CMK (cell line): Measurements from ENCODE around the gene SCYL3.
"Not testable (repeated sequence)": the region's sequence is repeated elsewhere in the genome, so short reads cannot be mapped to it uniquely, and the experiment has no call there.

Experiments
- DNase-seq: peaks from one replicate; pipeline ENCODE4 v3.0.0-alpha.2; 2010; ENCODE audit warnings: low read depth

SCYL3 gene

GRCh38 chr1:169871988-169872387, 21.7 kb downstream of the SCYL3 start:
- not testable (repeated sequence) for DNase-seq

- DNase-seq: no peak
These were observed 24.3 kb downstream of the SCYL3 start for GRCh38 chr1:169869426-169869825.

DNA sequence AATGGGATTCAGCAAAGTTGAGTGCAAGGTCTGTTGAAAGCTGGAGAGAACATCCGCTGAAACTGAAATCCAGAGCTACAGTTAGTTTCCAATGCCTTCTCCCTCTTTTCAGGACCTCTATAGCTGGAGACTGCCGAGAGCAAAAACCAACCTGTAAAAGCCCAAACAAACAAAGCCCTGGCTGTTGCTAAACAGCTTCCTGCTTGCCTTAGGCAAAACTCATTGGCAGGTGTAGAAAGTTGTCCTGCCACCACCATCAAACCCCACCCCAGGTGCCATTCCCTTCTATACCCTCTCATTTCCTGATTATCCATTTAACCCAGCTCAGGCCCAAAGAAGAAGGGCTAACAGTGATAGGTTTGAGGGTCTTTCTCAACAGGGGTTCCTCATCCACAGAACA, 24.7 kb downstream of the SCYL3 start:
- no peak for DNase-seq

- DNase-seq: no peak
These were observed 26.6 kb downstream of the SCYL3 start for GRCh38 chr1:169867012-169867675.

DNA sequence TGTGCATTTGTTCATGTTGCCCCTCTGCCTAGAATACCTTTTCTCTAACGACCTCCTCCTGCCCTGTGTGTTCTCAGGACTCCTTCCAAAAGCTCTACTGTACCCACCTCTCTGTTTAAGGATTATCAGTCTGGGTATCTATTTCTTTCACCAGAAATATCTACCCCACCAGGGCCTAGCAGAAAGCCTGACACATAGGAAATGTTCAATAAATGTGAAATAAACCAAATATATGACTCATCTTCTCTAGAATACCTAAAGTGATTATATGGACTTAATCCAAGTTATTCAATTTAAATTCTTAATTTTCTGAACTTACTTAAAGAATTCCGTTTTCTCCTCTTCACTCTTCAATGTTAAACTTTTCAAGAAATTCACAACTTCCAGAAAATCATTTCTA, 27.1 kb downstream of the SCYL3 start:
- no peak for DNase-seq

GRCh38 chr1:169864531-169864930, 29.2 kb downstream of the SCYL3 start:
- DNase-seq: not testable (repeated sequence)

DNA sequence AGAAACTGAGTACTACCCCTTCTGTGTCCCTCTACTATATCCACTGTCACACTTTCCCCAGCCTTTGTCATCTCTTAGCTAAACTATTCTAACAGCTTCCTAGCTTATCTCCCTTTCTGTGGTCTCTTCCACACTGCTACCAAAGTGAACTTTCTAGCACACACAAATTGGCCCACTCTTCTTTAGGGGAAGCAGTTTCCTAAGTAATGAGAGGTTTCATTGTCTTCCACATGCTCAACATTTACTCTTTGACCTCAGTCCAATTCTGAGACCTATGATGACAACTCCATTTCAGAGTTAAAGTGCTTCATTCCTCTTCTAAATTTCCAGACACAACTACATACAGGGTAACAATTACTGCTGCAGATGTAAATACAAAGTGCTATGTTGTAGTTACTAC, 32.9 kb downstream of the SCYL3 start:
- no peak for DNase-seq

DNA sequence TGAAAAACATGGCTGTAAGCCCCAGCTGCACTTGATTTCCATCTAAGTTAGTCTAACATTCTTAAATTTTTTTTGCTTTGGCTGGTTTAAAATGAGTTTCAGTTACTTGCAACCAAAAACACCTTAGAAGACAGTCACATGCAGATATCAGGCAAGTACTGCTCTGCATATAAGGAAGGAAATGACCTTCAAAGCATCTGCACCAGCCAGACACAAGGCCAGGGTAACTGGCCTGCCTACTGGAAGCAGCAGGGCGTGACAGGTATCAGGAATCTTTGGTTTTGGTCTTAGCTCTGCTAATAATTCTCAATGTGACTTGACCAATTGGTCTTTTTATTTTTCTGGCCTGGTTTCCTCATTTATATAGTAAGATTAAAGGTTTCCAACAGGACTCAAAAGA, 33.5 kb downstream of the SCYL3 start:
- no peak for DNase-seq

GRCh38 chr1:169859001-169859400, 34.7 kb downstream of the SCYL3 start:
- no peak for DNase-seq

DNA sequence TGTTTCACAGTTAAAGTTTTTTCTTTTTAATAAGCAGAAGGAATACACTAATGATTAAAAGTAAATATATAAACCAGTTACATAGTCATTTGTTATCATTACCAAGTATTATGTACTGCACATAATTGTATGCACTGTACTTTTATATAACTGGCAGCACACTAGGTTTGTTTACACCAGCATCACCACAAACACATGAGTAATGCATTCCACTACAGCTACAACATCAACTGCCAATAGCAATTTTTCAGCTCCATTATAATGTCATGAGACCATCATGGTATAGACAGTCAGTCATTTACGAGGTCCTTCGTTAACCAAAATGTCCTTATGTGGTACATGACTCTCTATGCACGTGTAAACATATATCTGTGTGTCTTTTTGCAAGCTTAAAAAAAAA, 35.2 kb downstream of the SCYL3 start:
- no peak for DNase-seq

GRCh38 chr1:169853341-169853740, 40.4 kb downstream of the SCYL3 start:
- no peak for DNase-seq

- DNase-seq: no peak
These were observed 44.2 kb downstream of the SCYL3 start for GRCh38 chr1:169849346-169850022.

DNA sequence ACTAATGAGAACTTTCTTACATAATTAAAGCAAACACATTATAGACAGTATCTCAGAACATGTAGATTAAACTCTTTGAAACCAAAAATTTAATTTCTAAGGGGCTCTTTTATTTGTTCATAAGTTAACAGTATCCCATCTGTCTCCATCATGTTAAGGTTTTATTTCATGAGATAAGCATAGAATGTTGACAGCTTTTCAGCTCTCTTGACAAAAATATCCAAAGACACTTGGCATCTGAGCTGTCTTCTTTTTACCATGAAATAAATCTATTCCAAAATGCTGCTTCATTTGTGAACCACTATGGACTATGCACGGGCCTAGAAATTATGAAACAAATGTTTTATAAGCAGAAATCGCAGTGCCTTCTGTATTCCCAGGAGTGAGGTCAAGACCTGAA, 45.2 kb downstream of the SCYL3 start:
- no peak for DNase-seq

DNA sequence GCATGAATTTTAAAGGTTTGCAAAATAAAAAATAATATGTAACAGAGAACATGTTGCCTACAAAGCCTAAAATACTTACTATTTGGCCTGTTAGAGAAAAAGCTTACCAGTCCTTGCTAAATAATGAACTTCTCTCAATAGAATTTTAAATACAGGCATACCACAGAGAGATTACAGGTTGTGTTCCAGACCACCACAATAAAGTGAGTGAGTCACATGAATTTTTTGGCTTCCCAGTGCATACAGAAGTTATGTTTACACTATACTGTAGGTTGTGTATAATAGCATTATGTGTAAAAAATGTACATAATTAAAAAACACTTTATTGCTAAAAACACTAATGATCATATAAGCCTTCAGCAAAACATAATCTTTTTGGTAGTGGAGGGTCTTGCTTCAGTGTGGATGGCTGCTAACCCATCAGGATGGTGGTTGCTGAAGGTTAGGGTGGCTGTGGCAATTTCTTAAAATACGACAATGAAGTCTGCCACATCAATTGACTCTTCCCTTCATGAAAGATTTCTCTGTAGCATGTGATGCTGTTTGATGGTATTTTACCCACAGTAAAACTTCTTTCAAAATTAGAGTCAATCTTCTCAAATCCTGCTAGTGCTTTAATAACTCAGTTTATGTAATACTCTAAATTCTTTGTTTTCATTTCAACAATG, 48.6 kb downstream of the SCYL3 start:
- DNase-seq: no peak

GRCh38 chr1:169838942-169839341, 54.8 kb downstream of the SCYL3 start:
- DNase-seq: no peak

- no peak for DNase-seq
These were observed 57.5 kb downstream of the SCYL3 start for GRCh38 chr1:169836198-169836597.

DNA sequence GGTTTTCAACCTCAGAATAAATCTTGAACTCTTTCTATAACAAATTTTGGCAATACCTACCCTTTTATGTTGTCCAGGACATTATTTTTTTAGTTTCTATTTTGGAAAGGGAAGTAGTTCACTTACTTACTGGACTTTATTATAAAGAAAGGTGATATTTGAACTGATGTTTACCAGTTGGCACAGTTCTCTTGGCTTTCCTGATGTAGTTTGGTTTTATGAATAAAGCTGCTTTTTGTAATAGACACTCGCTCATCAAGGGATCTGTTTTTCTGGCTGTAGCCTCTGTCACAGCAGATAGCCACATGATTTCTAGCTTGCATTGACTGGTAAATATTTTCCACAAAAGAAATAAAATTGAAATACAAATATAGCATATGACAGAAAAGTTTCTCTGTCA, 58.0 kb downstream of the SCYL3 start:
- no peak for DNase-seq

GRCh38 chr1:169834869-169835268, 58.8 kb downstream of the SCYL3 start:
- no peak for DNase-seq

GRCh38 chr1:169833179-169833901, 60.4 kb downstream of the SCYL3 start:
- DNase-seq: no peak

DNA sequence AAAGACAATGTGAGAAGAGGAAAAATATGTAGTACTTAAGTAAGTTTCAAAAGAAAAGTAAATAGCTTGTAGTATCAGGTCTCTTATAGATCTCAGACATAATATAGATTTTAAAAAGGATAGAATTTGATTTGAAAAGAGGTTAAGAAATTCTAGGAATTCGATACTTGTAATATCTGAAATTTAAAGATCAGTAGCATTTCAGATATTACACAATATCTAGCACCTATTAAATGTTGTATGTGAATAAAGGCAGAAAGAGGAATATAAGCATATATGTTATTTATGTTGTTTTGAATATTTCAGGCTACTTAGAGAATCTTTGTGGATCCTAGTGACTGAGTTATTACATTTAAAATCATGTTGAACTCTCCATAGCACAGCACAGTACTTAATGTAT, 64.0 kb downstream of the SCYL3 start:
- DNase-seq: no peak

DNA sequence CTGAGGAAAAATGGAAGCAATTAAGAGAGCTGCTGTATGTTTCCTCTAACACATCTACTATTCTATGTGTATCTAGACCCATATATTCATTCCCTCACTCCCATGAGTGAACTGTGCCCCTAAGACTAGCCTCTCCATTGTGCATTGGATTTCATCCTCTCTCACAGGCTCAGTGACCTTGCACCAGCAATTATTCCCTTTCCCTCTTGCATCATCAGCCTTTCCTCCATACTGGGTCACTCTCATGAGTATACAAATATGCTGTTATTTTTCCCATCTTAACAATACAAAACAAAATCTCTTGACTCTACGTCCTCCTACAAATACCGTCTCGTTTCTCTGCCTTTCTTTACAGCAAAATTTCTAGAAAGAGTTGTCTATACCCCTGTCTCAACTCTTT, 69.5 kb downstream of the SCYL3 start:
- DNase-seq: no peak

DNA sequence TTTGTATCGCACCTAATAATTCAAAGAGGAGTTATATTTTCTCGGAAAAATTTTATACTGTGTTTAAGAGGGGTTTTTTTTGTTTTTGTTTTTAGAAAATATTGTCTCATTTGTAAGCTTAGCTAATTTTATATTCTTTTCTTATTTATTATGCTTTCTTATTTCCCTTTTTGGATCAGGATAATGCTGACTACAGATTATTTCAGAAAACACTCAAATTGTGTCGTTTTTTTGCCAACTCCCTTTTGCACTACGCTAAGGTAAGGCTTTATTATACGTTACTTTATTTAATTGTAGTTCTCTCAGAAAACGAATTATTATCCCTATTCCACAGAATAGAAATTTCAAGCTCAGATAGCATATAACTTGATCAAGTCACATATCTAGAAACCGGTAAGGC, 72.2 kb downstream of the SCYL3 start:
- DNase-seq: no peak

GRCh38 chr1:169816617-169817016, 77.1 kb downstream of the SCYL3 start:
- no peak for DNase-seq
